ENCODE measurements around the gene KDM5B.
"Not testable (repeated sequence)": the region's sequence is repeated elsewhere in the genome, so short reads cannot be mapped to it uniquely, and the experiment has no call there.

The KDM5B gene

GRCh38 chr1:202742496-202742895 lies 65.7 kb downstream of the KDM5B start:
- DNase-seq (ENCODE audit: low read depth): no peak
- TF ChIP-seq CTCF (IDR thresholded peaks at IDR 0.05; ENCODE audit: insufficient read depth, low read depth, low read length, missing control alignments): no peak
- H3K4me3 ChIP-seq (ENCODE audit: low read length): no peak overlapping the region

- no peak for TF ChIP-seq CTCF (IDR thresholded peaks at IDR 0.05; ENCODE audit: insufficient read depth, low read depth, low read length, missing control alignments)
- DNase-seq (ENCODE audit: low read depth): no peak
- no peak overlapping the region for H3K4me3 ChIP-seq (ENCODE audit: low read length)
Observed at GRCh38 chr1:202733251-202733650, 75.0 kb downstream of the KDM5B start.

GRCh38 chr1:202728951-202729350 lies 79.3 kb downstream of the KDM5B start:
- H3K4me3 ChIP-seq (ENCODE audit: low read length): no peak overlapping the region
- no peak for DNase-seq (ENCODE audit: low read depth)
- no peak for TF ChIP-seq CTCF (IDR thresholded peaks at IDR 0.05; ENCODE audit: insufficient read depth, low read depth, low read length, missing control alignments)

GRCh38 chr1:202725526-202725925 lies 82.7 kb downstream of the KDM5B start:
- no peak overlapping the region for H3K4me3 ChIP-seq (ENCODE audit: low read length)
- DNase-seq (ENCODE audit: low read depth): no peak
- TF ChIP-seq CTCF (IDR thresholded peaks at IDR 0.05; ENCODE audit: insufficient read depth, low read depth, low read length, missing control alignments): no peak

- DNase-seq (ENCODE audit: low read depth): no peak
- no peak for TF ChIP-seq CTCF (IDR thresholded peaks at IDR 0.05; ENCODE audit: insufficient read depth, low read depth, low read length, missing control alignments)
- H3K4me3 ChIP-seq (ENCODE audit: low read length): no peak overlapping the region
Observed at GRCh38 chr1:202723708-202724107, 84.5 kb downstream of the KDM5B start.

GRCh38 chr1:202723046-202723445 lies 85.2 kb downstream of the KDM5B start:
- not testable (repeated sequence) for DNase-seq (ENCODE audit: low read depth); H3K4me3 ChIP-seq (ENCODE audit: low read length)

- no peak for TF ChIP-seq CTCF (IDR thresholded peaks at IDR 0.05; ENCODE audit: insufficient read depth, low read depth, low read length, missing control alignments)
- DNase-seq (ENCODE audit: low read depth): no peak
- H3K4me3 ChIP-seq (ENCODE audit: low read length): no peak overlapping the region
Observed at GRCh38 chr1:202716654-202717053, 91.6 kb downstream of the KDM5B start.

- DNase-seq (ENCODE audit: low read depth); H3K4me3 ChIP-seq (ENCODE audit: low read length): not testable (repeated sequence)
Observed at GRCh38 chr1:202714202-202714601, 94.0 kb downstream of the KDM5B start.
